ENCODE measurements around the gene KIN.

GRCh38 chr10:7703140-7703539 is 84.7 kb downstream of the KIN start, which contains the start of gene ITIH2:
- TF ChIP-seq CTCF (conservative IDR thresholded peaks at IDR 0.05; ENCODE audit: low read depth in 2 of 2) = no peak
- TF ChIP-seq POLR2AphosphoS5 (IDR thresholded peaks at IDR 0.05; ENCODE audit: low read depth) = no peak
- TF ChIP-seq CREB1 (CRISPR knock-in tag; IDR thresholded peaks at IDR 0.05; ENCODE audit: low read depth) = no peak
- TF ChIP-seq EZH2 (IDR thresholded peaks at IDR 0.05; ENCODE audit: low read depth, unreplicated experiment) = no peak
- TF ChIP-seq EZH2phosphoT487 (IDR thresholded peaks at IDR 0.05; ENCODE audit: unreplicated experiment) = no peak
- TF ChIP-seq REST (IDR thresholded peaks at IDR 0.05; ENCODE audit: unreplicated experiment) = no peak
- no peak for TF ChIP-seq JUNB (IDR thresholded peaks at IDR 0.05; ENCODE audit: unreplicated experiment)

Measured in GM23338 (cell line).